CMK (cell line): ENCODE results near the gene SPCS3.

Experiments
- DNase-seq: peaks from one replicate; pipeline ENCODE4 v3.0.0-alpha.2; 2010; ENCODE audit warnings: low read depth

SPCS3 gene

GRCh38 chr4:176350671-176351070, 30.9 kb downstream of the SPCS3 start:
- DNase-seq: no peak

- DNase-seq: no peak
These were observed 35.1 kb downstream of the SPCS3 start for GRCh38 chr4:176354884-176355283.

- no peak for DNase-seq
These were observed 37.8 kb downstream of the SPCS3 start for GRCh38 chr4:176357359-176358082.

GRCh38 chr4:176358083-176358469, 38.3 kb downstream of the SPCS3 start:
- DNase-seq: no peak

GRCh38 chr4:176359590-176359989, 39.8 kb downstream of the SPCS3 start:
- DNase-seq: no peak

- no peak for DNase-seq
These were observed 40.7 kb downstream of the SPCS3 start for GRCh38 chr4:176360446-176360845.

GRCh38 chr4:176363072-176363471, 43.3 kb downstream of the SPCS3 start:
- DNase-seq: no peak

- DNase-seq: no peak
These were observed 48.2 kb downstream of the SPCS3 start for GRCh38 chr4:176367771-176368465.

- no peak for DNase-seq
These were observed 56.4 kb downstream of the SPCS3 start for GRCh38 chr4:176376032-176376614.

GRCh38 chr4:176377780-176378179, 58.0 kb downstream of the SPCS3 start:
- no peak for DNase-seq

GRCh38 chr4:176380352-176381157, 60.8 kb downstream of the SPCS3 start:
- DNase-seq: no peak
